GM12801 (cell line): ENCODE measurements around the gene AGAP1.

Experiments used
- TF ChIP-seq, protein P1 (sequence below): IDR thresholded peaks from one replicate; pipeline ENCODE4 v1.5.1; 2011; ENCODE audit warnings: control low read depth; ENCODE audit not compliant: insufficient read length; ENCODE audit errors: extremely low read depth

The AGAP1 gene

DNA sequence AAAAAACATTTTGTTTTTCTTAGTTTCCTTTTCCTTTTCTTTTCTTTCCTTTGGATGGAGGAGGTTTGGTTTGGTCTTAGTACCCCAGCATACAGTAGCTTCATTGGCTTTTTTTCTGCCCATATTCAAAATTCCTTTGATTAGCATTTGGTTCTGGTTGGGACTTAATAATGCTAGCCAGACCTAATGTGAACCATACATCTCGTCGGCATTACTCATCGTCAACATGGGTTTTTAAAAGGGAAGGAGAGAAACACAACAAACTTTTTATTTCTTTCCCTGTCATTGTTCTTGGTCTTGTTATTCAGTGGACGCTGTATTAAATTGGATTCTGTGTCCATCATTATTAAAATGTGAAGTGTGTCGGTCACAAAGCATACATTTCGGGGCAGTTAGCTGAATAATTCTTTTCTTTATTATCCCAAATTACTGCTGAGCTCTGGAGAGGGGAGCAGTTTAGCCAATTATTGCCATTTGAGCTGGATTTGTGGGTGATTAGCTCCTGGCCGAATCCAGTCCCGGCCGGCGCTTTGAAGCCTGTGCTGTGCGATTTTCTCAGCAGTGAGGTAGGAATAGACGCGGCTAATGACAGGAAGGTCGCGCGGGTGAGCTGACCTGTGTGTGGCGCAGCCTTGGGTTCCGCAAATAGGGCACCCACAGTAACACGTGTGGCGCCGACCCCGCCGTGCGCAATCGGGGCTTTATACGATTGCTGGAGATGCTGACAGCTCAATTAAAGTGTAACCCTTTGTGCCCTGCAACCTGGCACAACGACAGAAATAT, 371.1 kb downstream of the AGAP1 start:
- TF ChIP-seq, protein P1, sequence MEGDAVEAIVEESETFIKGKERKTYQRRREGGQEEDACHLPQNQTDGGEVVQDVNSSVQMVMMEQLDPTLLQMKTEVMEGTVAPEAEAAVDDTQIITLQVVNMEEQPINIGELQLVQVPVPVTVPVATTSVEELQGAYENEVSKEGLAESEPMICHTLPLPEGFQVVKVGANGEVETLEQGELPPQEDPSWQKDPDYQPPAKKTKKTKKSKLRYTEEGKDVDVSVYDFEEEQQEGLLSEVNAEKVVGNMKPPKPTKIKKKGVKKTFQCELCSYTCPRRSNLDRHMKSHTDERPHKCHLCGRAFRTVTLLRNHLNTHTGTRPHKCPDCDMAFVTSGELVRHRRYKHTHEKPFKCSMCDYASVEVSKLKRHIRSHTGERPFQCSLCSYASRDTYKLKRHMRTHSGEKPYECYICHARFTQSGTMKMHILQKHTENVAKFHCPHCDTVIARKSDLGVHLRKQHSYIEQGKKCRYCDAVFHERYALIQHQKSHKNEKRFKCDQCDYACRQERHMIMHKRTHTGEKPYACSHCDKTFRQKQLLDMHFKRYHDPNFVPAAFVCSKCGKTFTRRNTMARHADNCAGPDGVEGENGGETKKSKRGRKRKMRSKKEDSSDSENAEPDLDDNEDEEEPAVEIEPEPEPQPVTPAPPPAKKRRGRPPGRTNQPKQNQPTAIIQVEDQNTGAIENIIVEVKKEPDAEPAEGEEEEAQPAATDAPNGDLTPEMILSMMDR = no peak

- TF ChIP-seq, protein P1 = no peak
Measured at GRCh38 chr2:235866373-235866772, 372.5 kb downstream of the AGAP1 start.

DNA sequence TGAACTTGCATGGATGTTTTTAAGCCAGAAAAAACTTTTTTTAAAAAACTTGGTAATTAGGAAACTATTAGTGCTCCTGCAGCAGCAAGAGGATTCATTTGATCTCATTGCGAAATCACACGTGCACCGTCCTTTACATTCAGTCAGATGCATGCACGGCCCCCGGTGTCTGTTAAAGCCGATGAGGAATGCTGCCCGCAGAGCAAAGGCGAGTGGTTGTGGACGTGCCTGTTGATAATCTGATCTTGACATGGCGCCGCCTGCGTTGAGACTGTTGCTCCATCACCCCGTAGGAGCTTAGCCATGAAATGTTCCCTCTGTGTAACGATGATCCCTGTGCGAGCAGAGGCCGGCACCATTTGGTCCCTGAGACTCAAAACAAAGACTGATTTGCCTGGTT, 374.4 kb downstream of the AGAP1 start:
- TF ChIP-seq, protein P1 = no peak

GRCh38 chr2:235868645-235869044, 374.8 kb downstream of the AGAP1 start:
- TF ChIP-seq, protein P1 = no peak

- TF ChIP-seq, protein P1 = no peak
Measured at GRCh38 chr2:235870515-235870914, 376.7 kb downstream of the AGAP1 start.

GRCh38 chr2:235876099-235876679, 382.3 kb downstream of the AGAP1 start:
- TF ChIP-seq, protein P1 = no peak

DNA sequence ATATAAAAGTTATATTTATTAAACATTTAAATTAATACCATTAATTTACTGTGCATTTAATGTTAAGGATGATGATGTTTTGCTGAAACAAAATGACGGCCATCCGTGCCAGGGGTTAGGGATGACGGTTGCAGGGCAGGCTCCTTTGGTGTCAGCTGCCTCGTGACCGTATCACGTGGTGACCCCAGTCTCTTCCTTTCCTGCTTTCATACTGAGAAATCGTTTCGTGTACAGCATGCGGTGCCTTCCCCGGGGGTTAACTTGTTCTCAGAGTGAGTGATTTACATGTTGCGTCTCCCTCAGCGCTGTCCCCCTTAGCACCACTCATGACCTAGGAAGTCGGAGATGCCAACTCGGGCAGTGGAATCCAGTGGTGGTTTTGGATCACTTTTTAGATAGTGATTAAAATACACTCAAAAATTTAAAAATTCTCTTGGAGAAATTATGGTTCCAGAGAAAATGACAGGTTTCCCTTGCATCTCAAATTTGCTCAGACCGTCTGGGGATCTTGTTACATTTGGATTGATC, 383.5 kb downstream of the AGAP1 start:
- TF ChIP-seq, protein P1 = no peak
